Spleen (tissue), 11 donors: ENCODE measurements around the gene RNF180. TPM values are rescaled to one million over a fixed set of nuclear protein-coding genes. Genes with fewer than 3 reads are reported as not detected.

Experiments used
- DNase-seq: peaks from one replicate; pipeline ENCODE4 v3.0.0-alpha.2; 2020
- H3K27ac ChIP-seq, 8 donors: fragments of 200-600 bp; sonication (generic) in 7 of 8; 1 replicate in 4 of 8; 2 replicates in 4 of 8; pipeline versions ENCODE4 v1.5.0 to v1.8.0; 2016 to 2021; ENCODE audit warnings: inconsistent platforms in 4 of 8, mild to moderate bottlenecking in 4 of 8, moderate library complexity in 1 of 8
- H3K27me3 ChIP-seq, 7 donors: fragments of 200-600 bp; sonication (generic) in 6 of 7; replicated peaks in 1 of 7; 1 replicate in 4 of 7; 2 replicates in 3 of 7; pipeline versions ENCODE4 v1.5.0 to v1.8.0; 2016 to 2021; ENCODE audit warnings: inconsistent platforms in 3 of 7, mild to moderate bottlenecking in 1 of 7
- H3K36me3 ChIP-seq, 6 donors: fragments of 200-600 bp; sonication (generic) in 5 of 6; 1 replicate in 4 of 6; 2 replicates in 2 of 6; pipeline versions ENCODE4 v1.5.0 to v1.8.0; 2016 to 2021; ENCODE audit warnings: inconsistent platforms in 2 of 6
- H3K4me1 ChIP-seq, 6 donors: fragments of 200-600 bp; sonication (generic) in 5 of 6; 1 replicate in 3 of 6; 2 replicates in 3 of 6; pipeline versions ENCODE4 v1.5.0 to v1.8.0; 2016 to 2021; ENCODE audit warnings: inconsistent platforms in 3 of 6
- H3K4me3 ChIP-seq, 8 donors: fragments of 200-600 bp; sonication (generic) in 7 of 8; 1 replicate in 4 of 8; 2 replicates in 4 of 8; pipeline versions ENCODE4 v1.5.0 to v1.8.0; 2016 to 2021; ENCODE audit warnings: inconsistent platforms in 4 of 8, mild to moderate bottlenecking in 4 of 8, moderate library complexity in 2 of 8
- H3K9me3 ChIP-seq, 8 donors: fragments of 200-600 bp; sonication (generic) in 7 of 8; 1 replicate in 4 of 8; 2 replicates in 4 of 8; pipeline versions ENCODE4 v1.5.0 to v1.8.0; 2016 to 2021; ENCODE audit warnings: inconsistent platforms in 4 of 8
- POLR2A ChIP-seq, 3 donors: fragments of 450-650 bp; IDR thresholded peaks; one replicate each; pipeline ENCODE4 v1.5.1; 2017; ENCODE audit warnings: antibody characterized with exemption in 3 of 3, mild to moderate bottlenecking in 1 of 3
- POLR2AphosphoS5 ChIP-seq, 3 donors: sonication (generic); formaldehyde crosslinking; IDR thresholded peaks; one replicate each; pipeline ENCODE4 v1.5.1; 2017; ENCODE audit warnings: antibody characterized with exemption in 3 of 3
- WGBS, 5 donors: extraction: QIAGEN DNeasy Blood & Tissue Kit in 3 of 5; methylation state at CpG; one replicate each; pipeline versions ENCODE4 v1.1.5 to v1.1.7; 2013 to 2018; 5-methylcytosine and 5-hydroxymethylcytosine counted together
- intact Hi-C: fragments of 100-400 bp; cut with DNase I; formaldehyde crosslinking; loops from one replicate; pipeline ENCODE4 v1.15.0; 2023; ENCODE audit warnings: low total_unique reads
- polyA plus RNA-seq, 3 donors: library from polyadenylated mRNA; stranded (reverse); fragments of 200-250 nt; gene quantifications; one replicate each; pipeline ENCODE4 v1.2.1, GENCODE V29; 2013
- total RNA-seq, 7 donors: library from RNA; depleted of rRNA in 3 of 7; stranded (reverse); fragments of >200 nt in 3 of 7; fragmentation: NEBNext Ultra II Directional in 4 of 7; extraction: Animal tissue kit (Norgen Biotek cat#: 25700) in 4 of 7; gene quantifications; one replicate each; pipeline versions ENCODE4 v1.1.0 to v1.2.1, GENCODE V29; 2016 to 2021
- TF ChIP-seq, protein P1 (sequence below), 11 experiments: fragments of 200-600 bp in 7 of 11; fragments of 450-650 bp in 4 of 11; sonication (generic) in 4 of 11; IDR thresholded peaks in 8 of 11; conservative IDR thresholded peaks in 3 of 11; 1 replicate in 7 of 11; 2 replicates in 4 of 11; pipeline versions ENCODE4 v1.4.0 to v1.8.0; 2016 to 2021; ENCODE audit warnings: antibody characterized with exemption in 11 of 11, inconsistent platforms in 4 of 11, mild to moderate bottlenecking in 1 of 11
- donor health status: healthy with polysubstance abuse.
- donor health status: DM: no; HTN: no; CAD: no; lungs with moderate emphysema.
- donor health status: DM: no; HTN: no; CAD: no.
- donor health status: Bipolar disorder and iron deficiency.
- donor health status: healthy.
- donor health status: DM: no; HTN: no; CAD: no.
- donor health status: DM: yes; HTN: yes; CAD: no.

The RNF180 gene
- total and polyA plus RNA-seq, 10 donors = 0.72 to 18.3 (median 9.1) TPM

DNA sequence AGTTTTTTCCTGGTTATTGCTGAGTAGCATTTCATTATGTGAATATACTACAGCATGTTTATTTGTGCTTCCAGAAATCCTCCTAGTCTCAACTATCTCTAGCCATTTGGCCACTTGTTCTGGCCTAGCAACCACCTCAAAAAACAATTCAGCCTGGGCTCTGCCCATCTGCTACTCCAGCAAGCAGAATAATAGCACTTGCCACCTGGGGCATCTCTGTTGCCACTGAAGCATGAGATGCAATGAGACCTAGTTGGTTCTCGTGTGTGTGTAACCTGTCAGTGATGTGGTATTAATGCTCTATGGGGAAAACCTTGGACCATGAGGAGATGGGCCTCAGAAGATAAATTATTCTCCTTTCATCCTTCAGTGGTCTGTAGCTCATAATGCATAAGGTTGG, 129.5 kb downstream of the RNF180 start:
- DNase-seq = no peak
- Histone ChIP-seq H3K36me3 (no peaks in the 10 kb centered on the region), H3K27me3 (no peaks in the 10 kb centered on the region), H3K27ac (no peak overlapping the region), H3K4me3 (no peak overlapping the region), H3K9me3 (peaks cover 0 to 26% (median 10%) of the 10 kb centered on the region in 8 donors), H3K4me1 (no peaks in the 10 kb centered on the region)
- TF ChIP-seq, protein P1, sequence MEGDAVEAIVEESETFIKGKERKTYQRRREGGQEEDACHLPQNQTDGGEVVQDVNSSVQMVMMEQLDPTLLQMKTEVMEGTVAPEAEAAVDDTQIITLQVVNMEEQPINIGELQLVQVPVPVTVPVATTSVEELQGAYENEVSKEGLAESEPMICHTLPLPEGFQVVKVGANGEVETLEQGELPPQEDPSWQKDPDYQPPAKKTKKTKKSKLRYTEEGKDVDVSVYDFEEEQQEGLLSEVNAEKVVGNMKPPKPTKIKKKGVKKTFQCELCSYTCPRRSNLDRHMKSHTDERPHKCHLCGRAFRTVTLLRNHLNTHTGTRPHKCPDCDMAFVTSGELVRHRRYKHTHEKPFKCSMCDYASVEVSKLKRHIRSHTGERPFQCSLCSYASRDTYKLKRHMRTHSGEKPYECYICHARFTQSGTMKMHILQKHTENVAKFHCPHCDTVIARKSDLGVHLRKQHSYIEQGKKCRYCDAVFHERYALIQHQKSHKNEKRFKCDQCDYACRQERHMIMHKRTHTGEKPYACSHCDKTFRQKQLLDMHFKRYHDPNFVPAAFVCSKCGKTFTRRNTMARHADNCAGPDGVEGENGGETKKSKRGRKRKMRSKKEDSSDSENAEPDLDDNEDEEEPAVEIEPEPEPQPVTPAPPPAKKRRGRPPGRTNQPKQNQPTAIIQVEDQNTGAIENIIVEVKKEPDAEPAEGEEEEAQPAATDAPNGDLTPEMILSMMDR (IDR thresholded peaks at IDR 0.05 in 8 of 11, conservative IDR thresholded peaks at IDR 0.05 in 3 of 11) = no peak
- TF ChIP-seq POLR2A (IDR thresholded peaks at IDR 0.05) (no peak), POLR2AphosphoS5 (IDR thresholded peaks at IDR 0.05) (no peak)
- 75 to 96% (median 83%) methylated on average over 1 of the region's 1 CpG for WGBS, 5 donors
- intact Hi-C loops = no loop called here

DNA sequence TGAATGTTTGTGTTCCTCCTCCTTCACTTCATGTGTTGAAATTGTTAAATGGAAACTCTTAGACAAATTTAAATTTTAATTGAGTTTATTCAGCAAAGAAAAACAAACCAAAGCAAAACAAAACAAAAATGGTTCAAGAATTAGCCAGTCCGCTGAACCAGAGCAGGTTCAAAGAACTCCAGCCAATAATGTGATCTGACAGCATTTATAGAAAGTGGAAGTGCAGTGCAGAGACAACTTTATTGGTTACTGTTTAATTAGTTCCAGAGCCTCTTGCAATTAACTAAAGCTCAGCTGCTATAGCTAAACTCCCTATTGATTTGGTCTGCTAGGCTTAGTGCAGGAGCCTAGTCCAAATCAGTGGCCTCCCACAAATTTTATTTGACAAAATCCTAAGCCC, 132.9 kb downstream of the RNF180 start:
- H3K9me3 ChIP-seq = peaks cover 0 to 4% (median 0%) of the 10 kb centered on the region in 8 donors
- H3K27ac ChIP-seq = no peak overlapping the region
- no peaks in the 10 kb centered on the region for H3K36me3 ChIP-seq
- DNase-seq = no peak
- no peak overlapping the region for H3K4me3 ChIP-seq
- H3K27me3 ChIP-seq = no peaks in the 10 kb centered on the region
- TF ChIP-seq, protein P1 (IDR thresholded peaks at IDR 0.05 in 8 of 11, conservative IDR thresholded peaks at IDR 0.05 in 3 of 11) = no peak
- no peak for TF ChIP-seq POLR2AphosphoS5 (IDR thresholded peaks at IDR 0.05)
- TF ChIP-seq POLR2A (IDR thresholded peaks at IDR 0.05) = no peak
- 84 to 96% (median 90%) methylated on average over 1 of the region's 1 CpG for WGBS, 5 donors
- intact Hi-C loops = no loop called here
- no peaks in the 10 kb centered on the region for H3K4me1 ChIP-seq

DNA sequence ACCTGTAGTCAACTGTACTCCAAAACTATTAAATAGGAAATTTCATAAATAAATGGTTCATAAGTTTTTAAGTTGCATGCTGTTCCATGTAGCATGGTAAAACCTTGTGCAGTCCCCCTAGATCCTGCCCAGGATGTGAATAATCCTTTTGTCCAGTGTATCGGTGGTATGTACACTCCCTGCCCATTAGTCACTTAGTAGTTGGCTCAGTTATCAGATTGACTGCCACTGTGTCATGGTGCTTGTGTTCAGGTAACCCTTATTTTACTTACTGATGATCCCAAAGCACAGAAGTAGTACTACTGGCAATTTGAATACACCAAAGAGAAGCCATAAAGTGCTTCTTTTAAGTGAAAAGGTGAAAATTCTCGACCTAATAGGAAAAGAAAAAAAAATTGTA, 134.2 kb downstream of the RNF180 start:
- no peaks in the 10 kb centered on the region for H3K4me1 ChIP-seq
- H3K27me3 ChIP-seq = no peaks in the 10 kb centered on the region
- H3K27ac ChIP-seq = no peak overlapping the region
- no peak for DNase-seq
- H3K4me3 ChIP-seq = no peak overlapping the region
- intact Hi-C loops = no loop called here
- TF ChIP-seq POLR2AphosphoS5 (IDR thresholded peaks at IDR 0.05) (no peak), POLR2A (IDR thresholded peaks at IDR 0.05) (no peak)
- TF ChIP-seq, protein P1 (IDR thresholded peaks at IDR 0.05 in 8 of 11, conservative IDR thresholded peaks at IDR 0.05 in 3 of 11) = no peak
- 54 to 63% (median 58%) methylated on average over 2 of the region's 2 CpGs for WGBS, 5 donors
- H3K9me3 ChIP-seq = peaks cover 0 to 4% (median 0%) of the 10 kb centered on the region in 8 donors
- H3K36me3 ChIP-seq = no peaks in the 10 kb centered on the region

DNA sequence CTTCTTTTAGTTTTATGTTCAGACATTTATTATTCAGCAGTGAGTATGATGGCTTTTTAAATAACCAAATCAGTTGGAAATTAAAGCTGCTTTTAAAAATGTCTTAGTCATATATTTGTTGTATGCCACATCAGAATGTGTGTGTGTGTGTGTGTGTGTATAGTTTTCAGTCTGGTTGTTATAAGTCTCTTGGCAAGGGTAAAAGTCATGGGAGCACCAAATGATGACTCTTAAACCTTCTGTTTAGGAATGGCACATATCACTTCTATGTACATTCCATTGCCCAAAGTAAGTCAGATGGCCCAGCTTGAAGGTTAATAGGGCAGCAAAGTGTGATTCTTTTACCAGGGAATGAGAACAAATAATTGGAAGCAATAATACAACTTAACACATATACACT, 135.9 kb downstream of the RNF180 start:
- intact Hi-C loops = no loop called here
- H3K27ac ChIP-seq = no peak overlapping the region
- no peaks in the 10 kb centered on the region for H3K27me3 ChIP-seq
- TF ChIP-seq POLR2A (IDR thresholded peaks at IDR 0.05) (no peak), POLR2AphosphoS5 (IDR thresholded peaks at IDR 0.05) (no peak)
- TF ChIP-seq, protein P1 (IDR thresholded peaks at IDR 0.05 in 8 of 11, conservative IDR thresholded peaks at IDR 0.05 in 3 of 11) = no peak
- H3K36me3 ChIP-seq = no peaks in the 10 kb centered on the region
- peaks cover 0 to 4% (median 0%) of the 10 kb centered on the region in 8 donors for H3K9me3 ChIP-seq
- no peak for DNase-seq
- no peak overlapping the region for H3K4me3 ChIP-seq
- H3K4me1 ChIP-seq = no peaks in the 10 kb centered on the region
